Astrocyte (in vitro differentiated cells and primary cell): ENCODE measurements around the gene YKT6. TPM values are rescaled to one million over a fixed set of nuclear protein-coding genes. Genes with fewer than 3 reads are reported as not detected.

Source experiments
- DNase-seq: peaks from one replicate; pipeline ENCODE4 v3.0.0-alpha.2; 2010; ENCODE audit warnings: low read depth
- FAIRE-seq: peaks from 2 replicates; lab custom pipeline; 2011; peaks lifted over from hg19 to GRCh38; lab: Jason Lieb, UNC
- H2AFZ ChIP-seq: 2 replicates; pipeline ENCODE4 v1.6.0; 2012; ENCODE audit warnings: low read depth, low read length, inconsistent platforms
- H3K27ac ChIP-seq: 2 replicates; pipeline ENCODE4 v1.5.1; 2011; ENCODE audit warnings: low read depth, low read length, inconsistent platforms
- H3K27me3 ChIP-seq: 2 replicates; pipeline ENCODE4 v1.6.0; 2011; ENCODE audit warnings: low read length, inconsistent platforms; ENCODE audit not compliant: insufficient read depth
- H3K36me3 ChIP-seq: 2 replicates; pipeline ENCODE4 v1.5.1; 2011; ENCODE audit warnings: low read length, inconsistent platforms; ENCODE audit not compliant: insufficient read depth
- H3K4me1 ChIP-seq: 2 replicates; pipeline ENCODE4 v1.5.1; 2011; ENCODE audit warnings: low read length, inconsistent platforms; ENCODE audit not compliant: insufficient read depth
- H3K4me2 ChIP-seq: 2 replicates; pipeline ENCODE4 v1.6.0; 2012; ENCODE audit warnings: low read length, inconsistent platforms
- H3K4me3 ChIP-seq: 2 replicates; pipeline ENCODE4 v1.5.1; 2011; ENCODE audit warnings: low read depth, mild to moderate bottlenecking, low read length, inconsistent platforms; ENCODE audit not compliant: insufficient read depth
- H3K79me2 ChIP-seq: 2 replicates; pipeline ENCODE4 v1.6.0; 2012; ENCODE audit warnings: mild to moderate bottlenecking, low read length, inconsistent platforms; ENCODE audit not compliant: insufficient read depth
- H3K9ac ChIP-seq: 2 replicates; pipeline ENCODE4 v1.6.0; 2012; ENCODE audit warnings: mild to moderate bottlenecking, low read length, inconsistent platforms
- H3K9me3 ChIP-seq: 2 replicates; pipeline ENCODE4 v1.5.1; 2012; ENCODE audit warnings: low read depth, mild to moderate bottlenecking, low read length, inconsistent platforms; ENCODE audit not compliant: insufficient read depth
- H4K20me1 ChIP-seq: 2 replicates; pipeline ENCODE4 v1.6.0; 2012; ENCODE audit warnings: low read length, inconsistent platforms; ENCODE audit not compliant: insufficient read depth
- H3K27ac Mint-ChIP-seq: one replicate; pipeline ENCODE4 v1.8.0; 2021; ENCODE audit warnings: mild to moderate bottlenecking, mixed read lengths; ENCODE audit not compliant: unreplicated experiment
- H3K27me3 Mint-ChIP-seq: one replicate; pipeline ENCODE4 v1.8.0; 2021; ENCODE audit warnings: low read depth, mixed read lengths; ENCODE audit not compliant: unreplicated experiment
- H3K36me3 Mint-ChIP-seq: one replicate; pipeline ENCODE4 v1.8.0; 2021; ENCODE audit warnings: low read depth, mixed read lengths; ENCODE audit not compliant: unreplicated experiment
- H3K4me1 Mint-ChIP-seq: one replicate; pipeline ENCODE4 v1.8.0; 2021; ENCODE audit warnings: low read depth, mixed read lengths; ENCODE audit not compliant: unreplicated experiment
- H3K4me3 Mint-ChIP-seq: one replicate; pipeline ENCODE4 v1.8.0; 2021; ENCODE audit warnings: mild to moderate bottlenecking, moderate library complexity, mixed read lengths; ENCODE audit not compliant: unreplicated experiment
- H3K9me3 Mint-ChIP-seq: one replicate; pipeline ENCODE4 v1.8.0; 2021; ENCODE audit warnings: mild to moderate bottlenecking, mixed read lengths; ENCODE audit not compliant: unreplicated experiment
- EZH2 ChIP-seq: IDR thresholded peaks from 2 replicates; pipeline ENCODE4 v1.6.1; 2012; ENCODE audit warnings: mild to moderate bottlenecking, low read length, inconsistent platforms; ENCODE audit not compliant: insufficient read depth
- total RNA-seq: library from RNA; stranded (reverse); gene quantifications from 2 replicates; pipeline ENCODE4 v1.2.1, GENCODE V29; 2021
- TF ChIP-seq, protein P1 (sequence below): IDR thresholded peaks from 2 replicates; pipeline ENCODE4 v1.5.1; 2011; ENCODE audit warnings: low read depth, mild to moderate bottlenecking, inconsistent platforms, low read length, moderate library complexity; ENCODE audit not compliant: insufficient read depth

Gene YKT6
- total RNA-seq, 1 donor from 2014 or later, result 216 TPM

DNA sequence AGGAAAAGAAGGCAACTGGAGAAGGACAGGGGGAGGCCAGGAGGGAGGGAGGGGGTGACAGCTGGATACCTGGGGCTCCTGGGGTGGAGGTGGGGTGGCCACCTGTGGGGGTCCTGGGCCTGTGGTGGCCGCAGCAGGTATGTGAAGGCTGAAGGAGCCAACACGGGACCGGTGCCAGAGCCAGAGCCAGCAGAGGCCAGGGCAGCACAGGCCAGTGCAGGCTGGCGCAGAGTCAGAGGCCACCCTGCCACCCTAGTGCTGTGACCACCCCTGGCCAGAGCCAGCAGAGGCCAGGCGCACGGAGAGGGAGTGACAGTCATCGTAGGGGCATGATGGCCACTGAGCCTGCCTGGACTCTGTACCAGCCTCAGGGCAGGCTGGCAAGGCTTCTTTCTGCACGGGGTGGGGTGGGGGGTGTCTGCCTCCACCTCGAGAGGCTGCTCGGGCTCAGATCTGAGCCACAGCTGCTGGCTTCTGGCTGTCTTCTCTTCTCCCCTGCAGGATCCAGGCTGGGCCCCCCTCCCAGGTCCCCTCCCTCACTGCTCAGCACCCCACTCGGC, 28.8 kb downstream of the YKT6 start:
- Histone ChIP-seq H3K9ac (no peak overlapping the region), H3K27me3 (peaks cover 2% of the 10 kb centered on the region), H2AFZ (no peak overlapping the region), H3K79me2 (no peaks in the 10 kb centered on the region), H3K4me1 (no peaks in the 10 kb centered on the region), H3K4me3 (no peak overlapping the region), H3K9me3 (no peaks in the 10 kb centered on the region), H3K4me2 (no peak overlapping the region), H3K36me3 (no peaks in the 10 kb centered on the region), H4K20me1 (no peaks in the 10 kb centered on the region), H3K27ac (no peak overlapping the region)
- Mint-ChIP-seq H3K27me3 (peaks cover 22% of the 10 kb centered on the region), H3K9me3 (no peaks in the 10 kb centered on the region), H3K36me3 (no peaks in the 10 kb centered on the region), H3K4me3 (no peak overlapping the region), H3K27ac (no peak overlapping the region), H3K4me1 (no peaks in the 10 kb centered on the region)
- TF ChIP-seq EZH2, result no peak
- TF ChIP-seq, protein P1, sequence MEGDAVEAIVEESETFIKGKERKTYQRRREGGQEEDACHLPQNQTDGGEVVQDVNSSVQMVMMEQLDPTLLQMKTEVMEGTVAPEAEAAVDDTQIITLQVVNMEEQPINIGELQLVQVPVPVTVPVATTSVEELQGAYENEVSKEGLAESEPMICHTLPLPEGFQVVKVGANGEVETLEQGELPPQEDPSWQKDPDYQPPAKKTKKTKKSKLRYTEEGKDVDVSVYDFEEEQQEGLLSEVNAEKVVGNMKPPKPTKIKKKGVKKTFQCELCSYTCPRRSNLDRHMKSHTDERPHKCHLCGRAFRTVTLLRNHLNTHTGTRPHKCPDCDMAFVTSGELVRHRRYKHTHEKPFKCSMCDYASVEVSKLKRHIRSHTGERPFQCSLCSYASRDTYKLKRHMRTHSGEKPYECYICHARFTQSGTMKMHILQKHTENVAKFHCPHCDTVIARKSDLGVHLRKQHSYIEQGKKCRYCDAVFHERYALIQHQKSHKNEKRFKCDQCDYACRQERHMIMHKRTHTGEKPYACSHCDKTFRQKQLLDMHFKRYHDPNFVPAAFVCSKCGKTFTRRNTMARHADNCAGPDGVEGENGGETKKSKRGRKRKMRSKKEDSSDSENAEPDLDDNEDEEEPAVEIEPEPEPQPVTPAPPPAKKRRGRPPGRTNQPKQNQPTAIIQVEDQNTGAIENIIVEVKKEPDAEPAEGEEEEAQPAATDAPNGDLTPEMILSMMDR, result no peak
- DNase-seq, result no peak
- FAIRE-seq, result no peak

DNA sequence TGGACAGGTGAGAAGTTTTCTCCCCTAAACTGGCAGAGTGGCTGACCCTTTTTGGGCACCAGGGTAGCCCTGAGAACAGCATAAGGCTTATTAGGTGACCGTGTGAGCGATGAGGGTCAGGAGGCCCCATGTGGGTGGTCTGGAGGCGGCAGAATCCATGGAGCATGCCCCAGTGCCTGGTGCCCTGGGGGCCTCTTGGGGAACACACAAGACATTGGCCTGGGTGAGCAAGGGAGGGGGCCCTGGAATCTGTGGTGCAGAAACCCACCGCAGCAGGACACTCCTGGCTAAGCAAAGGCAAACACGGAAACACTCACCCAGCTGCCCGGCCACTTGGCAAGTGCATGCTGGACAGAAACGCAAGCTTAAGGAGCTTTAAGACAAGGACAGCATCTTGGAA, 29.5 kb downstream of the YKT6 start:
- Histone ChIP-seq H3K4me1 (no peaks in the 10 kb centered on the region), H3K79me2 (no peaks in the 10 kb centered on the region), H3K9ac (no peak overlapping the region), H3K4me3 (no peak overlapping the region), H2AFZ (no peak overlapping the region), H3K27ac (no peak overlapping the region), H3K9me3 (no peaks in the 10 kb centered on the region), H3K4me2 (no peak overlapping the region), H3K36me3 (no peaks in the 10 kb centered on the region), H3K27me3 (peaks cover 2% of the 10 kb centered on the region), H4K20me1 (no peaks in the 10 kb centered on the region)
- Mint-ChIP-seq H3K36me3 (no peaks in the 10 kb centered on the region), H3K4me1 (no peaks in the 10 kb centered on the region), H3K27ac (no peak overlapping the region), H3K9me3 (no peaks in the 10 kb centered on the region), H3K27me3 (peaks cover 22% of the 10 kb centered on the region), H3K4me3 (no peak overlapping the region)
- DNase-seq (no peak), FAIRE-seq (no peak)
- no peak for TF ChIP-seq EZH2
- TF ChIP-seq, protein P1, result no peak

DNA sequence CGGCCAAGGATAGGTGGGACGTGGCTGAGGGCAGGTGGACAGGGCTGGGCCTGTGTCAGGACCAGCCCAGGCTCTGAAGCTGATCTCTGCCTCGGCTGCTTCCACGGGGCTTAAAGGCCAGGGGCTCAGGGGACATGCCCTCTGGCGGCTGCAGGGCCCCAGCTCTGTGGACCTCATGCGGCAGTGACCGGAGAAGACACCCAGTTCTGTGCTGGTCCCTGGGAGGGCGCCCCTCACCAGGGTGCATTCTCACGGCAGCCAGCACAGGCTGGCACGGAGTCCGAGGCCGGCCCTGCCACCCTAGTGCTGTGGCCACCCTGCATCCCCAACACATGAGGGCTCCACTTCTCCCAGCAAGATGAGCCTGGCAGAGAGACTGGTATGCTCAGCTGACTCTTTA, 30.3 kb downstream of the YKT6 start:
- H3K4me3 Mint-ChIP-seq, result no peak overlapping the region
- H4K20me1 ChIP-seq, result no peaks in the 10 kb centered on the region
- FAIRE-seq (no peak), DNase-seq (no peak)
- no peaks in the 10 kb centered on the region for H3K9me3 ChIP-seq
- H3K9ac ChIP-seq, result no peak overlapping the region
- H3K27ac Mint-ChIP-seq, result no peak overlapping the region
- no peak overlapping the region for H2AFZ ChIP-seq
- peaks cover under 1% of the 10 kb centered on the region for H3K27me3 ChIP-seq
- no peaks in the 10 kb centered on the region for H3K4me1 ChIP-seq
- H3K4me2 ChIP-seq, result no peak overlapping the region
- H3K4me1 Mint-ChIP-seq, result no peaks in the 10 kb centered on the region
- H3K36me3 ChIP-seq, result no peaks in the 10 kb centered on the region
- H3K36me3 Mint-ChIP-seq, result no peaks in the 10 kb centered on the region
- no peak overlapping the region for H3K4me3 ChIP-seq
- H3K27me3 Mint-ChIP-seq, result peaks cover 15% of the 10 kb centered on the region
- TF ChIP-seq, protein P1, result no peak
- no peak for TF ChIP-seq EZH2
- no peaks in the 10 kb centered on the region for H3K9me3 Mint-ChIP-seq
- no peak overlapping the region for H3K27ac ChIP-seq
- H3K79me2 ChIP-seq, result no peaks in the 10 kb centered on the region
